ENCODE results near the gene HNRNPR. TPM values are rescaled to one million over a fixed set of nuclear protein-coding genes. Genes with fewer than 3 reads are reported as not detected.
A peak's percentile ranks its signal among the peaks of the same experiment; 100 is the strongest.

HNRNPR gene
- total and polyA plus RNA-seq, 9 of the 15 experiments (the other 6 are each of a cell fraction or from before 2014, with no cell fraction given) = 80.9 to 372 (median 301) TPM

GRCh38 chr1:23370709-23371584 is 26.9 kb upstream of the HNRNPR start (continued):
- TF ChIP-seq, protein P1, sequence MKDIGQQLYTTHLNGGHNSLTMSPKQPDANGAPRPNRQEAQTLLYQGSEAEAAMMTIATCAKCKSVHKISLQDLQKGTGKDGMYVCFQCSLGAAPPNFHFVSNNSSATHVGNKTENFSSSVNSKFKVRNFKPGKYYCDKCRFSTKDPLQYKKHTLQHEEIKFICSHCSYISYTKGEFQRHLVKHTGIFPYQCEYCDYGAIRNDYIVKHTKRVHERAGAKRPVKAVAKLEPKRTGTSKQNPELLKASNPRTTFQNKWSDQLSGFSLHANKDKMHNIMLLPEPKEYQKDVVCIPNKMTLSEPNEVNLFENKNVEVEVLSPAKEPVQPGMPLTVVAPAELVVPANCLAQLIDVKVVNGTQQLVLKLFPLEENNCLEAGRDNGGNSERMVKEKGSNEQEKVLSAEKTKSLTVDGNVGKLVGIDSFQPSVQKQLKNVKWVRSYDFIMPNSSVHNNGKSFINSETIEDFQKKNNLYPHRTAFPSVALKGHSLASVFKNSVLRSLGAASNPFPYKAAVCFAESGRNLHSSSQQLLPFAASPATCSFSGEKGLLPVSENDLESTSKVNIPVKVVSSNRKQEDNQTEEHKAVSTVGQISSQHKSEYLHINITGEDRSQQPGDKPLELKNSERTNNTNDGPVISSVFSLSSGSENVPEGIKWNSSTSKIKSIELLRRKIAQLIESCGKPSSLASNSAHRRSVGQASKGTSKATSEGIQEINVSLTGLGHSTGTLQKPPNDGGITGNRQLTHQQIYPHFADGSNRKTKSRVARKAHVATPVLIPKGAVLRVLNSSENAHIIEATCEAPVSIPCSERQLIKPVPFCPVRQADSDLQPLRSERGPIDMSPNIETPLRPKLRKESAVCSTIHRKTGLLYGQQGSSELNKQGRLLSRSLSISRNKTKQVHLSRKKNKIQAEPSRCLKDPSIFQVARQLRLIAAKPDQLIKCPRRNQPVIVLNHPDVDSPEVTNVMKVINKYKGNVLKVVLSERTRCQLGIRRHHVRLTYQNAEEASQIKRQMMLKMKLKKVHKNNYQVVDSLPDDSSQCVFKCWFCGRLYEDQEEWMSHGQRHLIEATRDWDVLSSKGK (CRISPR knock-in tag; IDR thresholded peaks at IDR 0.05) = no peak
- TF ChIP-seq THAP7 (CRISPR knock-in tag; IDR thresholded peaks at IDR 0.05) (no peak), PURB (CRISPR knock-in tag; IDR thresholded peaks at IDR 0.05; ENCODE audit: low read depth) (no peak), ZNF224 (CRISPR knock-in tag; IDR thresholded peaks at IDR 0.05) (no peak), MEF2D (tag; conservative IDR thresholded peaks at IDR 0.05; ENCODE audit: low read depth) (no peak), KDM1A (IDR thresholded peaks at IDR 0.05) (no peak; a peak in 1 of 4 replicates), SRSF7 (optimal IDR thresholded peaks at IDR 0.05; ENCODE audit: low read depth, low read length) (no peak), NFATC3 (IDR thresholded peaks at IDR 0.05) (no peak), MCM5 (IDR thresholded peaks at IDR 0.05; ENCODE audit: low read depth) (no peak), HMBOX1 (IDR thresholded peaks at IDR 0.05) (no peak), STAT5B (CRISPR knock-in tag; IDR thresholded peaks at IDR 0.05) (no peak), ADNP (tag; IDR thresholded peaks at IDR 0.05) (no peak), ZBTB9 (CRISPR knock-in tag; IDR thresholded peaks at IDR 0.05) (no peak), ETV5 (CRISPR knock-in tag; IDR thresholded peaks at IDR 0.05; ENCODE audit: low read depth) (peak; percentile 42; the same call in 1 of the 2 replicates), GABPB2 (CRISPR knock-in tag; conservative IDR thresholded peaks at IDR 0.05) (no peak), CXXC5 (CRISPR knock-in tag; IDR thresholded peaks at IDR 0.05) (peak; percentile 25; the same call in 1 of the 2 replicates), PHF21A (IDR thresholded peaks at IDR 0.05; ENCODE audit: borderline replicate concordance, low read depth) (no peak), TGIF2 (CRISPR knock-in tag; IDR thresholded peaks at IDR 0.05) (no peak), TEAD2 (tag; IDR thresholded peaks at IDR 0.05) (no peak), ZNF586 (CRISPR knock-in tag; conservative IDR thresholded peaks at IDR 0.05) (no peak)
- TF ChIP-seq, protein P2, sequence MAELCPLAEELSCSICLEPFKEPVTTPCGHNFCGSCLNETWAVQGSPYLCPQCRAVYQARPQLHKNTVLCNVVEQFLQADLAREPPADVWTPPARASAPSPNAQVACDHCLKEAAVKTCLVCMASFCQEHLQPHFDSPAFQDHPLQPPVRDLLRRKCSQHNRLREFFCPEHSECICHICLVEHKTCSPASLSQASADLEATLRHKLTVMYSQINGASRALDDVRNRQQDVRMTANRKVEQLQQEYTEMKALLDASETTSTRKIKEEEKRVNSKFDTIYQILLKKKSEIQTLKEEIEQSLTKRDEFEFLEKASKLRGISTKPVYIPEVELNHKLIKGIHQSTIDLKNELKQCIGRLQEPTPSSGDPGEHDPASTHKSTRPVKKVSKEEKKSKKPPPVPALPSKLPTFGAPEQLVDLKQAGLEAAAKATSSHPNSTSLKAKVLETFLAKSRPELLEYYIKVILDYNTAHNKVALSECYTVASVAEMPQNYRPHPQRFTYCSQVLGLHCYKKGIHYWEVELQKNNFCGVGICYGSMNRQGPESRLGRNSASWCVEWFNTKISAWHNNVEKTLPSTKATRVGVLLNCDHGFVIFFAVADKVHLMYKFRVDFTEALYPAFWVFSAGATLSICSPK (IDR thresholded peaks at IDR 0.05; ENCODE audit: borderline replicate concordance) = no peak

Data from K562 (cell line).